ENCODE measurements around the gene CBX1. TPM values are rescaled to one million over a fixed set of nuclear protein-coding genes. Genes with fewer than 3 reads are reported as not detected.

The CBX1 gene
- total and polyA plus RNA-seq, 2 of the 4 experiments (the other 2 are of a cell fraction) = 35.0 to 54.9 TPM

- H4K20me1 ChIP-seq (ENCODE audit: insufficient read depth, low read length) = peaks cover 3% of the 10 kb centered on the region; the same call in 1 of the 2 replicates
- WGBS, 2 experiments (ENCODE audit: extremely low coverage in 2 of 2, insufficient read length in 1 of 2) = 2% methylated on average over 40 of the region's 56 CpGs; no CpG with 5 or more reads in 1 of the 2 experiments
- no peak overlapping the region for H4K5ac ChIP-seq (ENCODE audit: low read depth, low read length)
- peak overlapping the region; percentile 2 for H2BK5ac ChIP-seq (ENCODE audit: low read depth, low read length, poor library complexity, severe bottlenecking)
- H3K14ac ChIP-seq (replicated peaks; ENCODE audit: low read depth, low read length) = peak overlapping the region; percentile 70
- H3K18ac ChIP-seq (ENCODE audit: low read depth, low read length) = no peak overlapping the region
- peaks cover 18% of the 10 kb centered on the region for H3K4me1 ChIP-seq (ENCODE audit: control insufficient read depth, insufficient read depth, low read length)
- H3K56ac ChIP-seq (ENCODE audit: extremely low read depth, insufficient read depth, low read length) = no peak overlapping the region
- peak overlapping the region; percentile 0; the same call in 1 of the 2 replicates for H2AK5ac ChIP-seq (ENCODE audit: low read depth, low read length)
- H3K9me1 ChIP-seq (ENCODE audit: insufficient read depth, low read length) = no peaks in the 10 kb centered on the region
- peak overlapping the region; percentile 81 for H3K23ac ChIP-seq (ENCODE audit: low read depth, low read length)
- peak overlapping the region; percentile 50 for H2AK9ac ChIP-seq (replicated peaks; ENCODE audit: low read depth, low read length, poor library complexity)
- intact Hi-C loops (cut with micrococcal nuclease) (loop anchor here (1.0 to 10.0 kb wide), 5 partner anchors 23 to 310 kb away; partner anchors contain the start of genes CBX1 and NFE2L1), dilution Hi-C loops (cut with HindIII; ENCODE audit: low sequenced_read_pairs, unreplicated experiment) (no loop called here), in situ Hi-C loops (cut with MboI; ENCODE audit: low sequenced_read_pairs) (loop anchor here (5.0 to 10.0 kb wide), 2 partner anchors 102 to 570 kb away; partner anchors contain the start of genes HOXB3 and HOXB5)
- H3K27ac ChIP-seq (ENCODE audit: insufficient read depth, low read length) = peak overlapping the region; percentile 14; the same call in 1 of the 2 replicates
- no peaks in the 10 kb centered on the region for H3K27me3 ChIP-seq (ENCODE audit: control insufficient read depth, insufficient read depth, low read length)
- H3K9ac ChIP-seq (ENCODE audit: low read depth, low read length) = peak overlapping the region; percentile 41
- H3K79me1 ChIP-seq (ENCODE audit: low read depth in 1 of 2, low read length in 2 of 2) = peaks cover 0 to 7% of the 10 kb centered on the region in 2 experiments; a peak in 1 of 4 replicates
- H3K4me2 ChIP-seq (ENCODE audit: low read depth, low read length) = peak overlapping the region; percentile 92
- no peaks in the 10 kb centered on the region for H3K36me3 ChIP-seq (ENCODE audit: control insufficient read depth, insufficient read depth, low read length)
- no peak overlapping the region for H2BK20ac ChIP-seq (ENCODE audit: low read depth, low read length)
- no TSS peak for BruUV-seq (replicated peaks)
- H2AFZ ChIP-seq (replicated peaks; ENCODE audit: low read length, poor library complexity) = peak overlapping the region; percentile 91
- H4K8ac ChIP-seq (ENCODE audit: low read depth in 2 of 2, low read length in 2 of 2) = peak overlapping the region in 1 of 2 experiments; percentile 38; a peak in 2 of 4 replicates
- H3K4me3 ChIP-seq (ENCODE audit: insufficient read depth, low read depth, low read length) = peak overlapping the region; percentile 43
- ChIA-PET POLR2A (ENCODE audit: unreplicated experiment) (interaction anchor here (0.6 kb wide), 1 partner anchor 117 kb away, joined by 3 read pairs; no protein-coding TSS in a partner anchor), CTCF (interaction anchor here (0.5 to 3.4 kb wide), 14 partner anchors 11 to 598 kb away, joined by 3 to 18 read pairs (median 4); partner anchors contain the start of gene NFE2L1)
- H2BK15ac ChIP-seq (ENCODE audit: low read depth, low read length) = no peak overlapping the region
- DNase-seq (peak; percentile 96), ATAC-seq (ENCODE audit: low read depth) (peak; percentile 92)
- H4K91ac ChIP-seq (ENCODE audit: insufficient read depth, low read depth, low read length) = no peak overlapping the region
- H2BK120ac ChIP-seq (ENCODE audit: low read depth, low read length) = no peak overlapping the region
- peak overlapping the region; percentile 21 for H3K4ac ChIP-seq (ENCODE audit: low read depth, low read length)
- H3K9me3 ChIP-seq (ENCODE audit: control insufficient read depth, insufficient read depth, low read length) = no peaks in the 10 kb centered on the region
- peak; percentile 91 for TF ChIP-seq BHLHE40 (IDR thresholded peaks at IDR 0.05; ENCODE audit: low read depth, low read length)
- TF ChIP-seq SMC3 (IDR thresholded peaks at IDR 0.05; ENCODE audit: low read depth, low read length) = peak; percentile 71
- TF ChIP-seq MXI1 (IDR thresholded peaks at IDR 0.05; ENCODE audit: borderline replicate concordance, low read depth, low read length) = peak; percentile 99
- peak; percentile 93 for TF ChIP-seq CTCF (conservative IDR thresholded peaks at IDR 0.05; ENCODE audit: low read depth, low read length)
- TF ChIP-seq POLR2A (IDR thresholded peaks at IDR 0.05; ENCODE audit: low read depth, low read length) = no peak
- TF ChIP-seq USF2 (IDR thresholded peaks at IDR 0.05; ENCODE audit: low read depth, low read length) = peak; percentile 87
- TF ChIP-seq NFE2L2 (IDR thresholded peaks at IDR 0.05; ENCODE audit: low read depth, low read length) = no peak
- TF ChIP-seq RFX5 (IDR thresholded peaks at IDR 0.05; ENCODE audit: low read depth, low read length) = no peak
- 0 out of 2 replicates have a peak, but pooled peaks have one; percentile 13 for TF ChIP-seq CEBPB (IDR thresholded peaks at IDR 0.05; ENCODE audit: low read depth, low read length)
- TF ChIP-seq RCOR1 (IDR thresholded peaks at IDR 0.05; ENCODE audit: insufficient replicate concordance, low read length) = no peak
- TF ChIP-seq ELK1 (IDR thresholded peaks at IDR 0.05; ENCODE audit: borderline replicate concordance, low read depth, low read length) = no peak
- peak; percentile 90 for TF ChIP-seq RAD21 (IDR thresholded peaks at IDR 0.05; ENCODE audit: low read length)
Measured at GRCh38 chr17:48025040-48025903, 76.0 kb downstream of the CBX1 start.
